K562 (cell line): Measurements from ENCODE around the gene NAA50. TPM values are rescaled to one million over a fixed set of nuclear protein-coding genes. Genes with fewer than 3 reads are reported as not detected.

Source experiments
- DEAF1 ChIP-seq: fragments of 450-650 bp; formaldehyde crosslinking; IDR thresholded peaks from 2 replicates; pipeline ENCODE4 v1.4.0; 2020; ENCODE audit warnings: mild to moderate bottlenecking, moderate library complexity
- FOXO4 ChIP-seq: fragments of 450-650 bp; formaldehyde crosslinking; IDR thresholded peaks from 2 replicates; pipeline ENCODE4 v1.4.0; 2020; ENCODE audit warnings: mild to moderate bottlenecking, moderate library complexity
- POLR2B ChIP-seq: fragments of 450-650 bp; IDR thresholded peaks from 2 replicates; pipeline ENCODE4 v1.6.1; 2018; ENCODE audit warnings: low read depth; ENCODE audit not compliant: partially characterized antibody
- REST ChIP-seq, 2 experiments: fragments of 450-650 bp; formaldehyde crosslinking in 1 of 2; IDR thresholded peaks; 2 replicates each; pipeline versions ENCODE4 v1.4.0 to v1.6.1; 2014 to 2020; ENCODE audit warnings: mild to moderate bottlenecking in 2 of 2, borderline replicate concordance in 1 of 2, low read depth in 1 of 2
- SIRT6 ChIP-seq: IDR thresholded peaks from one replicate; pipeline ENCODE4 v1.6.1; 2012; ENCODE audit warnings: low read depth, mild to moderate bottlenecking, control low read depth, inconsistent platforms, low read length, moderate library complexity
- TAF1 ChIP-seq: IDR thresholded peaks from 2 replicates; pipeline ENCODE4 v1.6.1; 2011; ENCODE audit warnings: mild to moderate bottlenecking, low read length, moderate library complexity; ENCODE audit not compliant: insufficient read depth, control insufficient read depth, severe bottlenecking; ENCODE audit errors: extremely low read depth
- TBP ChIP-seq: optimal IDR thresholded peaks from 2 replicates; pipeline ENCODE3; 2011; ENCODE audit warnings: low read depth, low read length, improper control_type of control experiment
- TCF7 ChIP-seq: sonication (generic); IDR thresholded peaks from 2 replicates; pipeline ENCODE4 v1.6.1; 2016; ENCODE audit warnings: antibody characterized with exemption, borderline replicate concordance
- TEAD4 ChIP-seq, 2 experiments: sonication (generic) in 1 of 2; formaldehyde crosslinking in 1 of 2; IDR thresholded peaks; 2 replicates each; pipeline versions ENCODE4 v1.6.1 to v1.8.0; 2012 to 2022; ENCODE audit warnings: borderline replicate concordance in 1 of 2, inconsistent platforms in 1 of 2, low read length in 1 of 2, mild to moderate bottlenecking in 1 of 2, missing genetic modification reagents in 1 of 2
- ZNF347 ChIP-seq: fragments of 450-650 bp; formaldehyde crosslinking; IDR thresholded peaks from 2 replicates; pipeline ENCODE4 v1.4.0; 2020; ENCODE audit warnings: low read depth, mild to moderate bottlenecking, moderate library complexity
- polyA plus RNA-seq, 8 experiments: library from polyadenylated mRNA; depleted of rRNA in 4 of 8; stranded (reverse) in 5 of 8; unstranded in 3 of 8; fragments of >200 nt; fragmentation: Nextera tagmentation in 2 of 8; fragmentation: Illumina TruSeq in 1 of 8; extraction: Ambion mirVana in 2 of 8; extraction: Trizol in 1 of 8; gene quantifications; 2 replicates each; pipeline versions ENCODE4 v1.2.1 to v1.2.3, GENCODE V29; 2011 to 2014; ENCODE audit warnings: inconsistent platforms in 1 of 8, missing spikeins in 1 of 8
- total RNA-seq, 7 experiments: library from RNA; depleted of rRNA in 6 of 7; stranded (reverse); fragments of >200 nt in 6 of 7; fragmentation: Illumina TruSeq in 2 of 7; extraction: Trizol in 2 of 7; gene quantifications; 2 replicates each; pipeline versions ENCODE4 v1.2.1 to v1.2.3, GENCODE V29; 2011 to 2021; ENCODE audit warnings: low replicate concordance in 1 of 7

The NAA50 gene
- total and polyA plus RNA-seq, 9 of the 15 experiments (the other 6 are each of a cell fraction or from before 2014, with no cell fraction given) = 40.0 to 301 (median 112) TPM

- TF ChIP-seq TCF7 (no peak), FOXO4 (CRISPR knock-in tag) (no peak), POLR2B (no peak), DEAF1 (CRISPR knock-in tag) (peak; percentile 38; the same call in 1 of the 2 replicates), ZNF347 (CRISPR knock-in tag) (no peak), TEAD4 (IDR thresholded peaks at IDR 0.05; ENCODE audit: low read length) (no peak), TEAD4 (CRISPR knock-in tag; IDR thresholded peaks at IDR 0.05; ENCODE audit: borderline replicate concordance) (no peak), SIRT6 (no peak), TBP (no peak), REST (IDR thresholded peaks at IDR 0.05; ENCODE audit: borderline replicate concordance) (peak; percentile 47; the same call in 1 of the 2 replicates), REST (CRISPR knock-in tag; IDR thresholded peaks at IDR 0.05; ENCODE audit: low read depth) (no peak), TAF1 (no peak)
- TF ChIP-seq, all 486 proteins: peak for 7
These were observed 9.4 kb downstream of the NAA50 start (continued) for GRCh38 chr3:113736548-113737089.
